NCI-H1930 (cell line): Measurements from ENCODE around the gene FXR1.
"Not testable (repeated sequence)": the region's sequence is repeated elsewhere in the genome, so short reads cannot be mapped to it uniquely, and the experiment has no call there.

Experiments
- DNase-seq, 2 experiments: peaks; one replicate each; lab custom pipeline; 2025; lab: John Stamatoyannopoulos, UW

FXR1 gene

DNA sequence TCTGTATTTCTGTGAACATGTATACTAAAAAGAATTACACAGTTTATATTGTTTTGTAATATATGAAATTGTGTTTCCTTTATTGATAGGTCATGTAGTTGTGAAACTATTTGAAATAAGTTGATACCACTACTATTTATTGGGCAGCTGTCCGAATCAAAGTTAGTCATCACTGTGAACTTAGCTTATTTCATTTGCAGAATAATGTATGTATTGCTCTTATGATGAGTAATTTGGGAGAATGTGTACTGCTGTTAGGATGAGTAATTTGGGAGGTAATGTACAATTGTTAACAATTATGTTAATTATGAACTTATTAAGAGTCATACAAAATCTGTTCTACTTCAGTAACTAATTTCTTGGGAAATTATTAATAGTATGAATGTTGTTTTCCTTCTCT, 22.2 kb downstream of the FXR1 start:
- no peak for DNase-seq

DNA sequence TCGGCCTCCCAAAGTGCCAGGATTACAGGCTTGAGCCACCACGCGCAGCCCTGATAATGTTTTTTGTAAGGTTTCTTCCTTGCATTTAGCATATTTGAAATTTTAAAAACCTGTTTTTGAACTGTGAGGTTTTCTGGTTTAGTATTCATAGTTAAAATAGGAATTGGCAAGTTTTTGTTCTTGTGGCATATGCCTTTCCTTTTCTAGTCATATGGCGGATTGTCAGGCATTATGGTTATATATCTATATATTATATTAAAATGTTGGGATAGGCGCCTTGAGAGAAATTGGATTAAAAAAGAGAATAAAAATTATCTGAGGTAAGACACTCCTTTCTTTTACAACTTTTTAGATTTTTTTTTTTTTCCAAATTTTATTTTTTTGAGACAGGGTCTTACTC, 28.4 kb downstream of the FXR1 start:
- no peak for DNase-seq

DNA sequence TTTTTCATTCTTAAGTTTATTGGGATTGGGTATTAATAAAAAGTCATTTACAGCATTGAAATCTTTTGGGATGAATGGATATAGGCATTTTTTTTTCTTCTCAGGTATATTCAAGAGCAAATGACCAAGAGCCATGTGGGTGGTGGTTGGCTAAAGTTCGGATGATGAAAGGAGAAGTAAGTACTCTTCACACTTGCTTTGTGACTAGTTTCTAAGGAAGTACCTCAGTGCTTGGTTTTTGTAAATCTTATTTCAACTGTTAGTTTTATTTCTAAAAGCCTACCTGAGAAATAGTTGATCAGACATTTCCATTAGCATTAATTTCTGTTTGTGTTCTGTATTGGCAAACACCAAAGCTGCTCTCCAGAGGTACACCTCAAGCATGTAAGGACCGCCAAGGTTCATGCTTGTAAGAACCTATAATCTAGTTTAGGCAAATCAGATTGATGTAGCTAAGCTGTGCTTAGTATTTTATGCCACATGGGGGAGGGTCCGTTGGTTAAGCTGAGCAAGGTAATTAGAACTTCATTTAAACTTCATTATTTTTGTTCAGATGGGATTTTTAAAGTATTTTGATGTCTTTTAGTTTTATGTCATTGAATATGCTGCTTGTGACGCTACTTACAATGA, 35.4 kb downstream of the FXR1 start:
- DNase-seq: no peak

DNA sequence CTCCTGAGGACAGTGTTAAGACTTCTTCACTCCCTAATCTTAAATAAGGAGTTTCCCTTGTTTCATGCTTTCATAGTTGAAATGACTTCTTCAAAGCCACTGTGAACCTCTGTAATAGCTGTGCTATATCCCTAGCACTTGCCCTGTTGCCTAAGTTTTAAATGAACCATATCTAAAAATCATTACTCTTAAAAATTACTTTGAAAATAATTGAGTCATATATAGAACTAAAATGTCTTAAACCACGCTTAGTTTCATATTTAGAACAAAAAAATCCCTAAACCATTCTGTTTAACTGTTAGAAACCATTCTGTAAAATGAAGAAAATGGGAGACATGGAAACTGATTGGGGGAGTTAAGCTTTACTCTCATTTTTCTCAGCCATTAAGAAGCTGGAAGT, 47.2 kb downstream of the FXR1 start:
- no peak for DNase-seq

DNA sequence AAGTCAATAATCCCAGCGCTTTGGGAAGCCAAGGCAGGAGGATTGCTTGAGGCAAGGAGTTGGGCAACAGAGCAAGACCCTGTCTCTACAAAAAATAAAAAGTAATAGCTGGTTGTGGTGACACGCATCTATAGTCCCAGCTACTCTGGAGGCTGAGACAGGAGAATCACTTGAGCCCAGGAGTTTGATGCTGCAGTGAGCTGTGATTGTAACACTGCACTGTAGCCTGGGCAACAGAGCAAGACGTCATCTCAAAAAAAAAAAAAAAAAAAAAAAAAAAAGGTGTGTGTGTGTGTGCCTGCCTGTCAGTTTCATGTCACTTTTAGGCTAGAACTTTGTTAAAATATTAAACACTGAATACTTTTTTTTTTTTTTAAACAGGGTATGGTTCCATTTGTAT, 48.6 kb downstream of the FXR1 start:
- DNase-seq: no peak

DNA sequence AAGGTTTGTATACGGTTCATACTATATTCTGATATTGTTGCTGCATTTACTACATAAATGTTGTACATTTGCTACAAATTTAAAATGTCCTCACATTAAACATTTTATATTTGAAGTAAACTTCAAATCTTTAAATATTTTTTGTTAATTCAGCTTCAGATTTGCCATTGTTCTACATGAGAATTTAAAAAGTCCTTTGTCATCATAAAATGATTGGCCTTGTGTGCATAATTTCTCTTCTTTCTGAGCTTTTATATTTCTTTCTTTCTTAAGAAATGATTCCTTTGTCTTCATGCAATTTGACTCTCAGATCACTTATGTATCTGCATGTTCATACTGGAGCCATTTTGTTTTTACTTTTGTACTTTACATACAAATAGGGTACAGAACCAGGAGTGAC, 49.1 kb downstream of the FXR1 start:
- DNase-seq: no peak

DNA sequence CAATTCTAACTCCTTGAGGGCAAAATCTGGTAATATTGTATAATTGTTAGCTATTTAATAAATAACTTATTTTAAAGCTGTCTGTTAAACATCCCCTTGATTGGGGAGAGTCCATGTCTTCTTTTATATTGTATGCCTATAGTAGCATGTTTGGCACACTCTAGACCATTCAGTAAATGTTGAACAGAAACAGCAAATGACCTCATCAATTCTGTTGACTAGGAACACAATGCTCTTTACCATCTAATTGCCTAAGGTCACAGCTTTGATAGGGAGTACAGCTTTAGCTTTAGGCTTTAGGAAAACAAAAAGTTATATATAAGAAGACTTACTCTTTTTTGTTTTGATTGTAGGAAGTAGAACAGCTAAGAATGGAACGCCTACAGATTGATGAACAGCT, 50.1 kb downstream of the FXR1 start:
- no peak for DNase-seq

DNA sequence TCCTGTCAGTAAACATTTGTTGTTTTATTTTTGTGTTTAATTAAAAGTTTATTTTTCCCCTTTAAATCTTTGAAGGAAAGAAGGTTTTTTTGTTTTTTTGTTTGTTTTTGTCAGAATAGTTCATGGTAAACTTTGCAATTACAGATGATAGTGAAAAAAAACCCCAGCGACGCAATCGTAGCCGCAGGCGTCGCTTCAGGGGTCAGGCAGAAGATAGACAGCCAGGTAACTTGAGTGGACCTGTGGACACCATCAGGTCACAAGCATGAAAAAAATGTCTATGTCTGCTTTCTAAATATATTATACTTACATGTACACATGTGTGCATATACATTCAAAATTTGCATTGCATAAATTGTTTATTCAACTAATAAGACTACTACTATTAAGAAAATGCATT, 58.5 kb downstream of the FXR1 start:
- DNase-seq: no peak

DNA sequence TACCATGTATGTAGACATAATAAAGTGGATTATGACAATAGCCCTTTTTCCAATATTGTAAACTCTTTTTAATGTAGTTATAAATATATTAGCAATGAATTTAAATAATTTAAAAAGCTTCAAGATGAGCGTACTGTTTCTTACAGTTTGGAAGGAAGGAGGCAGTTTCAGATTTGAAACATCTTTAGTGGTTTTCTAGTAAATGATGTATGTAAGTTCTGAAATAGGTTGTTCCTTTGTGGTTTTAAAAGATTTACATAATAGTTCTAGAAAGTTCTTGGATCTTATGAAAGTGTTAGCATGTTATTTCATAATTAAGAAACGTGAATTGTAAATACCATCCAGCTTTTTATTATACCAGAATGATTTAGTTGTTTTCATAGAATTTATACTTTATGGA, 61.1 kb downstream of the FXR1 start:
- DNase-seq: no peak

DNA sequence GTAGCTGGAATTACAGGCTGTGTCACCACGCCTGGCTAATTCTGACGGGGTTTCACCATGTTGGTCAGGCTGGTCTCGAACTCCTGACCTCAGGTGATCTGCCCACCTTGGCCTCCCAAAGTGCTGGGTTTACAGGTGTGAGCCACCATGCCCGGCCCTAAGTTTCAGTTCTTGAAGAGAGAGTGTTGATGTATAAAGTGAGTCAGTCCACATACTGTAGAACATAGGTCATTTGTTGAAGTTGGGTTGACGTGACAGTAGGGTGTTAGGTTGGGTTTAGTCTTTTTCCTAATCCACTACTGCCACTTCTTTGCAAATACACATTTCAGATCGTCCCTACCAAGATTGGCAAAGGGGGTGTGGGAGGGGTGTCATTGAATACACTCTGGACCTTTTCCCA, 61.8 kb downstream of the FXR1 start:
- no peak for DNase-seq

DNA sequence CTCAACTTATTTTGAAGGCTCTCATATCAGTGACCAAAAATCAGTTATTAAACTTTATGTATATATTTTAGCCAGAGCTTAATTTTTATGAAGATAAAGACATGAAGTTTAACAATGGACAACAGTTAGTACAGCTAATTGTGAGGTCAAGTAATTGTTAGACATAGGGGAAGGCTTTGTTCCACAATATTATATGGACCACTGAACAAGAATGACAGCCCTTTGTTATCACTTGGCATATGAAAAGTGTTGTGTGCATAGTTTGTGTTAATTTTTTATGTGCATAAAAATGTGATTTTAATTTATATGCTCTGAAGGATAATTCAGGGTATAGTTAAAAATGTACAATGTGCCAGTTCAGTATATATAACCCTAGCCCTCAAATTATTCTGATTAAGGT, 65.0 kb downstream of the FXR1 start:
- no peak for DNase-seq

DNA sequence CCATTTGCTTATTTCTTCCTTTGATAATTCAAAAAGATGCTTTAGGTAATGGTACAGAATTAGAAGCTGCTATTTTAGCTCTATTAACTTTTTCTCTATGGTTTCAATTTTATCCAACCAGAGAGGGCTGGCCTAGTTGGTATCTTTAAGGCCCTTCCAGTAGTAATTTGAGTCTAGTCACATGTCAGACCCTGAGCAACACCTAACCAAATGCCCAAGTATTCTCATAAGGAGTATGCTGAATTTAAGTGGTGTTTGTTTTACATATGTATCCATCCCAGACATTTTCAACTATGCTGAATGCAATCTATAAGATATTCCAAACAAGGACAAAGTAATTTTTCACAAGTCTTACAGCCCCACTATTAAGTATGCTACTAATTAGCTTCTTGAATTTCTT, 67.5 kb downstream of the FXR1 start:
- DNase-seq: no peak

DNA sequence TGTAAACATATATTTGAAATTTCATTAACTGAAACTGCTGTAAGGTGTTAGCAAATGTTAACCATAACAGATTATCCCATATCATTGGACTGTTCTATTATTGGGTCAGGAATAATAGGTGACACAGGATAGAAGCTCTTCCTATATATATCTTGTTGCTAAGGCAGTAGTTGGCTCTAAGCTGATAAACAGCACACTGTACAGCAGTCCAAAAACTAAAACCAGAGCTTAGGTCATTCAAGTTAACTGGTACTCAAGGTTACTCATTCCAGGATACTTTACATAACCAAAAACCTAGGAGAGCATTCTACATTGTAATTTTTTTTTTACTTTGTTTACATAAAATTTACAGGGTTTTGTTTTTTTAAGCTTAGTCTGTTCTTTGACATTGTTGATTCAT, 68.1 kb downstream of the FXR1 start:
- no peak for DNase-seq

DNA sequence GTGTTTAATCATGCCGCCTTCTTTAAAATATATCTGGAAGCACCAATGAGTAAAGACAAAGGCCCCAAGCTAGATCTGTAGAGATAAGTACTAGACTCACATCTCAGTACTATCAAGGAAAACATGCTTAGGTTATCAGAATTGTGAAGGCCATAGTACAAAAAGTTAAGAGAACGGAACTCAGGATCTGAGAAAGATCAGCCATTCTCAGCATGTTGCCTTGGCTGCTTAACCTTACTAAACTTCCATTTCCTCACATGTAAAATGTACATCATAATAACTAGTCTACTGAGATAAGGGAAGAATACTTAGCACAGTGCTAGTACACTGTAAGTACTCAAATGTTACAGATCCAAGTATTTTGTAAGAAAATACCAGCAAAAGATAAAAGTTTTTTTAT, 69.4 kb downstream of the FXR1 start:
- no peak for DNase-seq

DNA sequence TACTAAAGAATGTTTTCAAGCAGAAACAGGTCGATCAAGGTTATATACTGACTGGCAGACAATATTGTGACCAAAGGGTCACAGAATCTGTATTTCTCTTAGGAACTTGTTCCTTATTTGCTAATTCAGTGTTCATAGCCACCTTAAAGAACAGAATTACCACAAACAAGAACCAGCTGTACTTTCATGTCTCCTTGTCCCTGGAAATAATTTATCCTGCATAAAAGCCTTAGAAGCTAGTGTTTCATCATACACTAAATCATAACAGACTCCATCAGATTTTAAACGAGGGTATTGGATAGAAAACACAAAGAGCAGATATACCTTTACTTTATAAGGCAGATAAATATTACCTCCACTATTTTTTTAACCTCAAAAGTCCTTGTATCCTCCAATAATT, 70.7 kb downstream of the FXR1 start:
- no peak for DNase-seq

DNA sequence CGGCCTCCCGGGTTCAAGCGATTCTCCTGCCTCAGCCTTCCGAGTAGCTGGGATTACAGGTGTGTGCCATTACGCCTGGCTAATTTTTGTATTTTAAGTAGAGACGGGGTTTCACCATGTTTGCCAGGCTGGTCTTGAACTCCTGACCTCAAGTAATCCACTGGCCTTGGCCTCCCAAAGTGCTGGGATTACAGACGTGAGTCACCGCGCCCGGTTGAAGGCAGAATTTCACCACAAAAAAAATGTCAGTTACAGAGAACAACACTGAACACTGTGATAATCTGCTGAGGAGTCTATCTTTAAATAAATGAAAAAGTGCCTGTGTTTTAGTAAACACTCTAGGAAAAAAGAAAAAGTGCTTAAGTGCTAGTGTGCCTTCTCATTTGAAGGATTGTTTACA, 73.9 kb downstream of the FXR1 start:
- not testable (repeated sequence) for DNase-seq

DNA sequence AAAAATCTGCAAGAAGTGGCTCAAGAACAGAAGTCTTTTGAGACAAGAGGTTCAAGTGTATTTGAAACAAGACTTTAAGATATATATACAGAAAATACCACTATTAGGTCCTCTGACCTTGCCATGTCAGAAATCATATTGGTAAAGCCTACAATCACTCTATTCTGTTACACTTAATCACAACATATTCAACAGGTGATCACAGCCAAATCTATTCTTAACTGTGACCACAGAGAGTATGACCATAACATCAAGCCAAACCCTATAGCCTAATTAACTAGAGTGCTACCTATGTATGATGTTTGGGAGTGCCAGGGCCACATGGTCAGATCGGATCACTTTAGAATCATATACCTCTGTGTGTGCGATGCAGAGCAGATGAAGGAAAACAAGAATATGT, 74.9 kb downstream of the FXR1 start:
- no peak for DNase-seq

DNA sequence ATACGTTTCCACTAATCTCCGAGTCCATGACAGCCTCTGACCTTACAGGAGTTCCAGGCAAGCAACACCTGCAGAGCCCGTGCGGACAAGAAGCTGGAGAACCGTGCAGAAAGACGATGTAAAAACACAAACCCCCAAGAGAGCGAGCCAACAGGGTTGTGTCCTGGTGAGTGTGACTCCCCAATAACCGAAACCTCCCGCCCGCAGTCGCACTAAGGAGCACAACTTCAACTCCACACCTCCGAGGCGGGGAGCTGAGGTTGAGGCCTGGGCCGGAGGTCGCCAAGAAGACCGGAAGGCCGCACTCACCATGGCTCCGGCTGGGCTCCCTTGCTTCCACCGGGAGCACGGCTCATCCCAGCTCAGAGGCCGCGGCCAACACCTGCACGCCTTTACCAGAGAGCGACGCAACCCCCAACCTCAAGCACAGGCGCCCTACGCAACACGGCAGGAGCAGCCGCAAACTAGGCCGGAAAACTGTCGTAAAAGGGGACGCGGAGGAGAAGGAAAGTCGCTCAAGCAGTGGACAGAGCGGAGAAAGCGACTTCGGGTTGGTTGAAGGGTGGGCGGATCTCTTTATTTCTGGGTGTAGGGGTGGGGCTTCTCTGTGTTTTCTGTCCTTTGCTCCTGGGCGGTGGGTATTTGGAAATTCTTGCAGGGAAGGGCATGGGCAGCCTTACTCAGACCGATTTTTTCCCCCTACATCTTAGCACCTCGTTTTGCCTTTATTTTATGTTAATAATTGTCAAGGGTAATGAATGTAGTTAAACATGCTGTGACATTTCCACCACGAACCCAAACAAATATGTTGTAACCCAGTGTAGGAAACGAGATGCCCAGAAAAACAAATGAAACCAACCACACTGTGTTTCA, 77.1 kb downstream of the FXR1 start, which contains the start of gene DNAJC19:
DNAJC19 (minus strand) TSS at position 446 of the 873 bp plus-strand sequence; CDS start at position 312, 134 bp downstream.
- peak; percentile 94 for DNase-seq

DNA sequence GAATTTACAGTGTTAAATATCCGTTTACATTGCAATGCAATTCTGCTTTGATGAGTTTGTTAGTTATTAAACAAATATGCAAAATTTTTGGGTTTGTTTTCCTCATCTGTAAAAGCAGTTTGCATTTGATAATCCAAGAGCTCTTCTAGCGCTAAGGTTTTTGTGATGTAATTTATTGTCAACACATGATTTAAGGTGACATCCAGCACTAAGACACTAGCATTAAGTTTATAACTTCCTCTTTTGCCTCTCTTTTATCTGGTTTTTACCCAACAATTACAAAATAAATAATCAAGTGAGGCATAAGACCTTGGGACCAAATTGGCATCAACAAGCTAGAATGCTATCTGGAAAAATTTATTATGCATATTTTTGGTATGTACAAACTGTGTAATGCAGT, 78.0 kb downstream of the FXR1 start:
- no peak for DNase-seq

DNA sequence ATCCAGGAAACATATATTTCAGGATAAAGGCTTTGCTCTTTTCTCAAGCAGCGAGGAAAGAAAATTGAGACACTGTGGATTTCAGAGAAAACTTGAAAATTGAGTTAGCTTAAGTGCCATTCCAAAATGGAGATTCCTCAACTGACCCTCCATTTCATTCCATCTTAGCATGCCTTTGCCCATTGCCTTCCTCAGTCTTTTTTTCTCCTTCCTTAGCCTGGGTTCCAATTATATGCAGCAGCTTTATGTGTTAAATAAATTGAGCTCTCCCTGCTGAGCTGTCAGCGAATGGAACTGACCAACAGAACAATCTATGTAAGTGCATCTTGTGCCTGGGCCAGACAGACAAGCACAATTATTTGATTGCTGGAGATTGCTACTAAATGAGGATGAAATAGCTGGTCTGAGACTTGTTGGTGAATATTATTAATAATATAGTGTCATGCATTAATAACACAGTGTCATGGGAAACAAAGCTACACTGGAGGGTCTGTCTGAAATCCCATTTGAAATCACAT, 84.0 kb downstream of the FXR1 start:
- DNase-seq: no peak

DNA sequence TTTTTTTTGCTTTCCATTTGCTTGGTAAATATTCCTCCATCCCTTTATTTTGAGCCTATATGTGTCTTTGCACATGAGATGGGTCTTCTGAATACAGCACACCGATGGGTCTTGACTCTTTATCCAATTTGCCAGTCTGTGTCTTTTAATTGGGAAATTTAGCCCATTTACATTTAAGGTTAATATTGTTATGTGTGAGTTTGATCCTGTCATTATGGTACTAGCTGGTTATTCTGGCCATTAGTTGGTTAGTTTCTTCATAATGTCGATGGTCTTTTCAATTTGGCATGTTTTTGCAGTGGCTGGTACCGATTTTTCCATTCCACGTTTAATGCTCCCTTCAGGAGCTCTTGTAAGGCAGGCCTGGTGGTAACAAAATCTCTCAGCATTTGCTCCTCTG, 89.9 kb downstream of the FXR1 start:
- not testable (repeated sequence) for DNase-seq

DNA sequence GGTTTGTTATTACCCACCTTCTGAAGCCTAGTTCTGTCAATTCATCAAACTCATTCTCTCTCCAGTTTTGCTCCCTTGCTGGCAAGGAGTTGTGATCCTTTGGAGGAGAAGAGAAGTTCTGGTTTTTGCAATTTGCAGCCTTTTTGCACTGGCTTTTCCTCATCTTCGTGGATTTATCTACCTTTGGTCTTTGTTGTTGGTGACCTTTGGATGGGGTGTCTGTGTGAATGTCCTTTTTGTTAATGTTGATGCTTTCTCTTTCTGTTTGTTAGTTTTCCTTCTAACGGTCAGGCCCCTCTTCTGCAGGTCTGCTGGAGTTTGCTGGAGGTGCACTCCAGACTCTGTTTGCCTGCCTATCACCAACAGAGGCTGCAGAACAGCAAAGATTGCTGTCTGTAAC, 91.0 kb downstream of the FXR1 start:
- not testable (repeated sequence) for DNase-seq

DNA sequence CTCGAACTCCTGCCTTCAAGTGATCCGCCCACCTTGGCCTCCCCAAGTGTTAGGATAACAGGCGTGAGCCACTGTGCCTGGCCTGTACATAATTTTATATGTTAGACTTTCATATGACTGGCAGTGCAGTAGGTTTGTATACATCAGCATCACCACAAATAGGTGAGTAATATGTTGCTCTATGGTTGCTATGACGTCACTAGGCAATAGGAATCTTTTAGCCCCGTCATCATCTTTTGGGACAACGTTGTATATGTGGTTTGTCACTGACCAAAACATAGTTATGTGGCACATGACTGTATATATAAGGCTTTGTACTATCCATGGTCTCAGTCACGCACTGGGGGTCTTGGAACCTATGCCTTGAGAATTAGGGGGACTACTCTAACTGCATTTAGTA, 94.1 kb downstream of the FXR1 start:
- DNase-seq: no peak
